ENCODE measurements around the gene RC3H1. TPM values are rescaled to one million over a fixed set of nuclear protein-coding genes. Genes with fewer than 3 reads are reported as not detected.
"Not testable (repeated sequence)": the region's sequence is repeated elsewhere in the genome, so short reads cannot be mapped to it uniquely, and the experiment has no call there.

The RC3H1 gene
- total and polyA plus RNA-seq, 2 of the 13 experiments (the other 11 are each of a cell fraction or from before 2014, with no cell fraction given) = 11.2 to 19.6 TPM

- TF ChIP-seq ZNF513 (CRISPR knock-in tag; conservative IDR thresholded peaks at IDR 0.05) (no peak), BRF2 (CRISPR knock-in tag; IDR thresholded peaks at IDR 0.05) (no peak), NFE2L2 (IDR thresholded peaks at IDR 0.05; ENCODE audit: low read length) (no peak), ARHGAP35 (CRISPR knock-in tag; IDR thresholded peaks at IDR 0.05; ENCODE audit: borderline replicate concordance) (no peak)
Observed at GRCh38 chr1:174058624-174059023, 36.5 kb upstream of the RC3H1 start (continued).

GRCh38 chr1:174056609-174057008, 34.5 kb upstream of the RC3H1 start:
- FAIRE-seq; BruUV-seq (replicated peaks); intact Hi-C loops (cut with micrococcal nuclease; ENCODE audit: unreplicated experiment); H3K27ac ChIP-seq (ENCODE audit: extremely low read length, insufficient read depth, low read length); H3K9me3 ChIP-seq (ENCODE audit: low read length); H3K4me2 ChIP-seq (ENCODE audit: low read depth, low read length); DNase-seq (ENCODE audit: low spot score); ATAC-seq; H3K79me2 ChIP-seq (ENCODE audit: insufficient read depth, low read length); H3K27me3 ChIP-seq (ENCODE audit: control insufficient read depth in 1 of 2, insufficient read depth in 2 of 2, low read length in 2 of 2); H2AFZ ChIP-seq (ENCODE audit: low read length); H3K4me1 ChIP-seq (ENCODE audit: insufficient read depth, low read length); H3K36me3 ChIP-seq (replicated peaks in 1 of 2; ENCODE audit: control insufficient read depth in 1 of 2, insufficient read depth in 2 of 2, low read length in 2 of 2); H3K4me3 ChIP-seq (replicated peaks in 1 of 3; ENCODE audit: insufficient read depth in 1 of 3, low read depth in 2 of 3, low read length in 3 of 3); CTCF ChIA-PET (ENCODE audit: low intra/inter-chr PET ratio, low total read pairs); H3K9ac ChIP-seq (ENCODE audit: insufficient read depth, low read depth, low read length); POLR2A ChIA-PET; H4K20me1 ChIP-seq (ENCODE audit: insufficient read depth, low read length): not testable (repeated sequence)
- 98% methylated on average over 4 of the region's 28 CpGs for WGBS (ENCODE audit: low lambda C conversion rate)
- in situ Hi-C loops (cut with HindIII; ENCODE audit: extremely low pct_ligation_motif_present, low pct_unique_long_range_greater_than_20kb) = loop anchor here (10.0 kb wide), 1 partner anchor 58 kb away; no protein-coding TSS in a partner anchor

Data from HepG2 (cell line).